ENCODE data around the gene RAB1B. TPM values are rescaled to one million over a fixed set of nuclear protein-coding genes. Genes with fewer than 3 reads are reported as not detected.
A peak's percentile ranks its signal among the peaks of the same experiment; 100 is the strongest.
"Not testable (repeated sequence)": the region's sequence is repeated elsewhere in the genome, so short reads cannot be mapped to it uniquely, and the experiment has no call there.

Gene RAB1B
- total RNA-seq, 1 donor from 2014 or later = 123 TPM

GRCh38 chr11:66291706-66292542, 23.5 kb downstream of the RAB1B start, which contains the start of gene TMEM151A:
Gene TMEM151A (plus strand): TSS chr11:66291894. CDS start chr11:66292014, 120 bp downstream.
- ATAC-seq (no peak), DNase-seq (no peak)
- intact Hi-C loops (cut with micrococcal nuclease) = no loop called here

- intact Hi-C loops (cut with micrococcal nuclease) = no loop called here
Observed at GRCh38 chr11:66292543-66293332, 24.3 kb downstream of the RAB1B start.

GRCh38 chr11:66293352-66293751, 24.9 kb downstream of the RAB1B start:
- DNase-seq (no peak), ATAC-seq (no peak)
- intact Hi-C loops (cut with micrococcal nuclease) = no loop called here

More at GRCh38 chr11:66292543-66293332, 24.3 kb downstream of the RAB1B start:
- ATAC-seq (no peak), DNase-seq (no peak)

GRCh38 chr11:66293777-66294625, 25.6 kb downstream of the RAB1B start:
- intact Hi-C loops (cut with micrococcal nuclease) = no loop called here
- ATAC-seq (no peak), DNase-seq (no peak)

- no peak for DNase-seq
- intact Hi-C loops (cut with micrococcal nuclease) = no loop called here
- ATAC-seq = no peak
Observed at GRCh38 chr11:66294626-66295620, 26.5 kb downstream of the RAB1B start.

GRCh38 chr11:66297610-66298009, 29.2 kb downstream of the RAB1B start:
- DNase-seq (no peak), ATAC-seq (no peak)
- intact Hi-C loops (cut with micrococcal nuclease) = no loop called here

- intact Hi-C loops (cut with micrococcal nuclease) = no loop called here
- DNase-seq = no peak
- peak; percentile 72 for ATAC-seq
Observed at GRCh38 chr11:66299186-66299585, 30.7 kb downstream of the RAB1B start.

- intact Hi-C loops (cut with micrococcal nuclease) = no loop called here
- ATAC-seq (no peak), DNase-seq (no peak)
Observed at GRCh38 chr11:66302656-66303055, 34.2 kb downstream of the RAB1B start.

- intact Hi-C loops (cut with micrococcal nuclease) = no loop called here
- DNase-seq (no peak), ATAC-seq (no peak)
Observed at GRCh38 chr11:66309475-66309874, 41.0 kb downstream of the RAB1B start.

GRCh38 chr11:66310324-66310723, 41.9 kb downstream of the RAB1B start:
- ATAC-seq (no peak), DNase-seq (no peak)
- intact Hi-C loops (cut with micrococcal nuclease) = loop anchor here (5.0 kb wide), 1 partner anchor 77 kb away; no protein-coding TSS in a partner anchor

- intact Hi-C loops (cut with micrococcal nuclease) = loop anchor here (5.0 kb wide), 1 partner anchor 76 kb away; no protein-coding TSS in a partner anchor
- not testable (repeated sequence) for ATAC-seq, DNase-seq
Observed at GRCh38 chr11:66310803-66311440, 42.5 kb downstream of the RAB1B start.

GRCh38 chr11:66311470-66311964, 43.1 kb downstream of the RAB1B start:
- intact Hi-C loops (cut with micrococcal nuclease) = loop anchor here (5.0 kb wide), 1 partner anchor 76 kb away; no protein-coding TSS in a partner anchor
- ATAC-seq (no peak), DNase-seq (no peak)

GRCh38 chr11:66311965-66312548, 43.6 kb downstream of the RAB1B start:
- intact Hi-C loops (cut with micrococcal nuclease) = loop anchor here (1.0 to 5.0 kb wide), 2 partner anchors 16 to 75 kb away; no protein-coding TSS in a partner anchor
- peak; percentile 97 for DNase-seq
- ATAC-seq = peak; percentile 83

GRCh38 chr11:66312549-66313320, 44.3 kb downstream of the RAB1B start:
- ATAC-seq (peak; percentile 83), DNase-seq (peak; percentile 100)
- intact Hi-C loops (cut with micrococcal nuclease) = loop anchor here (1.0 to 5.0 kb wide), 2 partner anchors 16 to 75 kb away; no protein-coding TSS in a partner anchor

GRCh38 chr11:66313321-66314185, 45.1 kb downstream of the RAB1B start:
- DNase-seq = peak; percentile 61
- intact Hi-C loops (cut with micrococcal nuclease) = loop anchor here (5.0 kb wide), 1 partner anchor 74 kb away; no protein-coding TSS in a partner anchor
- no peak for ATAC-seq

Data from left ventricle myocardium superior (tissue), 1 donor.